Measurements from ENCODE around the gene PLAAT2.
A peak's percentile ranks its signal among the peaks of the same experiment; 100 is the strongest.
"Not testable (repeated sequence)": the region's sequence is repeated elsewhere in the genome, so short reads cannot be mapped to it uniquely, and the experiment has no call there.

The PLAAT2 gene

DNA sequence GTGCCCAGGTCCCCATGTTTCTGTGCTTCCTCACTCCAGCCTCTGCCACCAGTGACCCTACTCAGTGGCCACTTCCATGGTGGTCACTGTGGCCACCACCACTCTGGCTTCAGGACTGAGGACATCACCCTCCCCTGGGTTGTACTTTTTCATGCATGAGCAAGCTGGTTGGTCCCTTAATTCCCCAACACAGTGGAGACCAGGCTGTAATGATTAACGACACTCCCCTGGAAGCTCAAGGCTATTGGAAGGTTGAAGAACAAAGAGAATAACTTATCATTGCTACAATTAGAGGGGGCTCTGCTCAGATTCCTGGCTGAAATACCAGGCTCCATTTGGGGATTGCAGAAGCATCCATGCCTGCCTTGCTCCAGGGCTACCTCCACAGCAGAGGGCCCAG is 16.1 kb downstream of the PLAAT2 start:
- DNase-seq = no peak

DNA sequence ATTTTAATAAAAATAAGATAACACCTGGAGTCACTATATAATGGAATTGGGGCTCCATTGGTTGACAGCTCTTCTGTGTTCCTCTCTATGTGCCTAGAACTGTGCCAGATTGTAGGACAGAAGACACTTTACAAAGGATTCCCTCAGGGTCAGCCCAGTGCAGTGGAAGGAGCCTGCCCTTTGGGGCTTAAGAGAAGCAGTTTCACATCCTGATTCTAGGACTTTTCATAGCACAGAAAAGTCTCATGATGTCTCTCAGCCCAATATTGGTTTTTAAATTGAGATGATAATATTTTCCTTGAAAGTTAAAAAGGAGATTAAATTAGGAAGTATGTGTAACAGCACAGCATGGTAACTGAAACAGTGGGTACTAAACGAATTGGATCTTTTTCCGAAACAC is 19.5 kb downstream of the PLAAT2 start:
- DNase-seq = no peak

DNA sequence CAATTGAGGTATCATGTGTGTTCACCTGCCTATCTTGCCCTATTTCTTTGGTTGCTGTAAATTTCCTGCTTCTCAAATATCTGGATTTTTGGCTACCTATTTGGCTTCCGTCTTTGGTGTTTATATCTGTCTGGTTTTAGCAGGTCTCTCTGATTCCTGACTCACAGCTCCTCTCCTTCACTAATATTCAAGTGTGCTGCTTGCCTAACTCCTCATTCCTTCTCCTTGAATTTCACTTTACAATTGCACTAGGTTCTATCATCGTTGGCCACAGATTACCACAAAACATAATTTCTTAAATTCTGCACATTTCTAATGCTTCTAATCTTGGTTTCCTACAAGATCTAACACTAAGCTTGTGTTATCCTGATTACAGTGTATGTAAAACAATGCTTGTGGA is 20.7 kb downstream of the PLAAT2 start:
- not testable (repeated sequence) for DNase-seq

DNA sequence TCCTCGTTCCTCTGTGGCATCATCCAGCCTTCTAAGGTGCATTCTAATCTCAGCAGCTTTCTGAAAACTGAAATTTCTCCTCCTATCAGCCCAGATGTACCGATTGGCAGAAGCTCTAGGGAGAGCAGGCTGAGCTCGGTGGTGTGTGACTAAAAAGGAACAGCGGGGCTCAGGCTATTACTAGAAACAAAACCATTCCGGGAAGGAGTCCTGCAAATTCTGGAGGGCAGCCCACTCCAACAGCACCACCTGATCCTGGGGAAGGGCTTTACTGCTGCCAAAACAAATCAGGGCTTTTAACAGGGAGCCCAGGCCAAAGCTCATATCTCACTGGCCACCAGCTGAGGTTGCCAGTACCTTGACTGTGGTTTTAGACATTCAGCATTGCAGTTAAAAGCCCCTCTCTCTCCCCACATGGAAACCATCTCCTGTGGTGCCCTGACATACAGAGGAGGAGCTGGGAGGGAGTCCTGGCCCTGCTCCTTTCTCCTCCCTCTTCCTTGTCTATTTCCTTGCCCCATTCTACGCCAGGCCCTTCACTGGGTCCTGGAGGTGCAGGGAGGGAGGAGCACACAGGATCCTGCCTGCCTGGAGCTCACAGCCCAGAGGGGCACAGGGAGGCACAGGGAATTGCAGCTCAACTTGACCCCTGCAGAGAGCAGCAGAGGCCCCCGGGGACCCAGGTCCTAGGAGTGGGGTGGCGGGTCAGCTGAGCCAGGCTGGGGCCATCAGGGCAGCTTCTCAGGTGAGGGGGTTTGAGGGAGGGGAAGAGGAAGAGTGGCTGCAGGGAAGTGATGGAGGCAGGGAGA is 25.7 kb downstream of the PLAAT2 start:
- peak; percentile 63 for DNase-seq

DNA sequence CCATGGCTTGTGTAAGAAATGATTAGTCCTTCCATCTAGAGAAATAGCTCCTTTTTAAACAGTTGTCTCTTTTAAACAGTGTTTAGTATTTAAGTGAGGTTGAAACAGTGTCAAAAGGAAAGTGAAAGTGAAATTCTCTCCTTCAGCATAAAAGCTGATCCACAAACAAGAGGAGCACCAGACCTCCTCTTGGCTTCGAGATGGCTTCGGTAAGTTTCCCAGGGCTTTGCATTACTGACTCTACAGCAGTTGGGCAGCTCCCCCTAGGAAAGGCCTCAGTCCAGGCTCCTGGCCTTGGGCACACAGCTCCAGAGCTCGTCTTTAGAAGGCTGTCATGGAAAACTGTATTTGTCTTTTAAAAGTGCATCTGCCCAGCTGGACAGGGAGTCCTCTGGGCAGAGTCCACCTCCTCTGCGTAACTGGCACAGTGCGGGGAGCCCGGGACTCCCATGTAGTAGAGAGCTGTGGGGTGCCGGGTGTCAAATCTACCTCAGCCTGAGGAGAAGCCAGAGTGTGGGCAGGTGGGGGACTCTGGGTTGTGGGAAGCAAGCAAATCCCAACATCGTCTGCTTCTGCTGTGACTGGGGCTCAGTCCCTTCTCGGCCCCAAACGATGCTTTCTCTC is 26.4 kb downstream of the PLAAT2 start, which contains the start of gene PLAAT4:
Gene PLAAT4, plus strand, starts transcription at position 140 of the 624 bp plus-strand sequence. Its CDS starts 61 bp downstream, at position 201.
- DNase-seq = peak; percentile 37

DNA sequence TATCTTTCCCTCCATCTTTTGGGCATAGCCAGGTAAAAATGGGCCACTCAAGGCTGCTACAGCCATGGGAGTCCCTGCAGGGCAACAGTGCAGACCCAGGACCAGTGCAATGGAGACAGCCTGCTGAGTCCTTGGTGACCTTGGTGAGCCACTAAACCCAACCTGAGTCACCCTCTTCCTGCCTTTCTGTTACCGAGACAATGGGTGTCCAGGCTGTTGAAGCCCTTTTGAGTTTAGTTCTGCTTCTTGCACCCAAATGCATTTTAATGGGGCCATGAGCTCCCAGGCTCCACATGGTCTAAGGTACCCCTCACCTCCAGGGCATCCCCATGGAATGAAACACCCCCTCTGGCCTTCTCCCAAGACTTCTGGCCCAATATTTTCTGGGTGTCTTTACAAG is 27.4 kb downstream of the PLAAT2 start:
- no peak for DNase-seq

DNA sequence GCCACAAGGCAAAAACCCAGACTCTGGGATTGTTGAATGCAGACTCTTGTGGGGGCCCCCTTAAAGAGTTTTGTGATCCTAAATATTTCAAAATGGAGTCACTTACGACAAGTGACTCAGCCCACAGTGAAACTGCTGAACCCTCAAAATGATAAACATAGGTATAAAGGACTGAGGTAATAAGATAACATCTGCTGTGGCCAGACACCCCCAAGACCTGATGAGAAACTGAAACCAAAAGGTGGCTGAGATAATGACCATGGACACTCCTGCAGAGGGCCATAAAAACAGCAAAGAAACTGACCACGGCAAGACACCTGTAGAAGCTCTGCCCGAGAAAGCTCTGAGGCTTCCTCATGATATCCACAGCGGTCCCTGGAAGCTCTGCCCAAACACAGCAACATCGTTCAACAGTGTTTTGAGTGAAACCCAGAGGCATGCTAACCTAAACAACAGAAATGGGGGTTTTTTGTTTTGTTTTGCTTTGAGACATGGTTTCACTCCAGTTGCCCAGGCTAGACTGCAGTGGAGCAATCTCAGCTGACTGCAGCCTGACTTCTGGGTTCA is 28.2 kb downstream of the PLAAT2 start:
- DNase-seq = no peak

DNA sequence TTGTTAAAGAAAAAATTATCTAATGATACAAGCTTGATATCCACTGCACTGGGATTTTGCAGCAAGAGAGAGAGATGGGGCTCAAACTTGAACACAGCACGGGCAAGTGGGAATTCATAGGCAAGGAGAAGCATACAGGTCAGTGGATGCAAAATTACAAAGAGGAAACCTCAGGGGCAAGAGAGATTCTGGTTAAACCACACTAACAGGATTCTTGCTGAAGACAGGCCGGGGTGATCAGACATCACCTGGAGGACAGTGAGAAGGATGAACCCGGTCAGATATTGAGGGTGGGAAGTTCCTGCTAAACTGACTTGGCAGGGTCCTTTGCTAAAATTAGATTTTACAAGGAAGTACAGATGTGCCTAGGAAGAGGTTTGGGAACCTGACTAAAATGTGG is 29.1 kb downstream of the PLAAT2 start:
- DNase-seq = no peak

DNA sequence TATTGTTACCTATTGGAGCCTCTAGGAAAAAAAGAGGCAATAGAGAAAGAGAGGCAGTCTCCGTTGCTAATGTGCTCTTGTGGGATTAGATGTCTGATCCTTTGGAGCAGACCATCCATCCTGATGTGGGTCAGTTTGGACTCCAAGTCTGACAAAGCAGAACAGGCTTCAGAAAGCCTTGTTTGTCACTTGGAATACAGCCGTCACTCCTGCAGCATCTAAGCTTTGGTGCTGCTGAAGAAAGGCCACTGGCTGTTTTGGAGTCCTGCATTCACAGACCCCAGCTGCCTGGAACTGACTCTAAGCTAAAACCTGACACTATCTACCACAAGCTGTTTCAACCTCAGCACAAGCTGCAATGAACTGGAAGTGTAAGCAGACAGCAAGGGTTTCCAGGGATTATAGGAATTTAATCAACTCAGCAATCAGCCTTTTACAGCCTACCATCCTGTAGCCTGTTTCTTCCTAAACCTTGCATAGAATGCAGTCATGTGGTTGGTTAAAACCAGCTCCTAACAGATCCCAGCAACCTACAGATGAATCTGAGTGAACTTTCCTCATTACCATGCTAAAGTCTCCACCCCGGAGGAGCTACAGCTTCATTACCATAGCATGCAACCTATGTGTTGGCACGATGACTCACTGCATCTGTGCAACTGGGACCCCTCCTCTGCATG is 30.2 kb downstream of the PLAAT2 start:
- DNase-seq = peak; percentile 30

DNA sequence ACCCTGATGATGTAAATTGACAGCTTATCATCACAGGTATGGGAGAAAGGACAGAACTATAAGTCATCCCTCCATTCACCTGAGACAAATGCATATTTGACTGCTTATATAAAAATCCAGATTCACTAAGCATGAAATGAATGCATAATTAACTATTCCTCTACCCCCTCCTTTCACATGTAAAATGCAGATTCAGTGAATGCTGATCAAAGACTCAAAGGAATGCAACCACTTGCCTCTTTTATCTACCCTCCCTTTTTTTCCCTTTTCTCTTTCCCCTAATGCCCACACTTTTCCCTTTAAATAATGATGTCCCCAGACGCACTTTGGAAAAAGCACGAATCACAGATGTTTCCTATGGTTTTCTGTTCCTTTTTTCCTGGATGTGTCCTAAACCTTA is 31.1 kb downstream of the PLAAT2 start:
- DNase-seq = no peak

DNA sequence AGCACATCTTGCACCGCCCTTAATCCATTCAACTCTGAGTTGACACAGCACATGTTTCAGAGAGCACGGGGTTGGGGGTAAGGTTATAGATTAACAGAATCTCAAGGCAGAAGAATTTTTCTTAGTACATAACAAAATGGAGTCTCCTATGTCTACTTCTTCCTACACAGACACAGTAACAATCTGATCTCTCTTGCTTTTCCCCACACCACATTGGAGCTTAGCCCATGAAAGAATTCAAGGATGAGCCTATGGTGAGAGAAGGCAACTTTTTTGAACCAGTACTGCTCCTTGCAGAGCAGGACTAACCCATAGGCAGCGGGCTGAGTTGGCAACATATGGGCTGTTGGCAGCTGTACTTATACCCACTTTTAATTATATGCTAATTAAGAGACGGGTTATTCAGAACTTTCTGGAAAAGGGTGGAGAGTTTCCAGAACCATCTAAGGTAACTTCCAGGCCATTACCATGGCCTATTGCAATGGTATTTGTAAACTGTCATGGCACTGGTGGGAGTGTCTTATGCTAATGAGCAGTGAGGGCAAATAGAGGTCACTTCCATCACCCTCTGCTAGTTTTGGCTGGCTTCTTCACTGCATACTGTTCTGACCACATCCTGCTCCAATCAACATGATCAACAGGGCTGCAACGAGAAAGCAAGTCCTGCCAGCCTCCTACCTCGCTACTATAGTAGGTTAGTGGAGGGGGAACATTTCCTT is 31.9 kb downstream of the PLAAT2 start:
- peak; percentile 46 for DNase-seq

DNA sequence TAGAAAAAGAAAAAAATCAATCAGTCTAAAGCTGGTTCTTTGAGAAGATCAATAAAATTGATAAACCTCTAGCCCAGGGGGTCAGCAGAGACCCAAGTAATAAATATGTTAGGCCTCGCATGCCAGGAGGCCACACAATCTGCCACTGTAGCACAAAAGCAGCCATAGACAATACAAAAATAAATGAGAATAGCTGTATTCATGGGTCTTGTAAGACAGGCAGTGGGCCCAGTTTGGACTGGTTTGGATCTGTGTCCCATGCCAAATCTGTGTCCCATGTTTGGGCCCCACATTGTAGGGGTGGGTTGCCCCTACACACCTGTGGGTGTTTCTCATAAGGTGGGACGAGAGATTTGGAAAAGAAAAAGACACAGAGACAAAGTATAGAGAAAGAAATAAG is 33.2 kb downstream of the PLAAT2 start:
- DNase-seq = no peak

DNA sequence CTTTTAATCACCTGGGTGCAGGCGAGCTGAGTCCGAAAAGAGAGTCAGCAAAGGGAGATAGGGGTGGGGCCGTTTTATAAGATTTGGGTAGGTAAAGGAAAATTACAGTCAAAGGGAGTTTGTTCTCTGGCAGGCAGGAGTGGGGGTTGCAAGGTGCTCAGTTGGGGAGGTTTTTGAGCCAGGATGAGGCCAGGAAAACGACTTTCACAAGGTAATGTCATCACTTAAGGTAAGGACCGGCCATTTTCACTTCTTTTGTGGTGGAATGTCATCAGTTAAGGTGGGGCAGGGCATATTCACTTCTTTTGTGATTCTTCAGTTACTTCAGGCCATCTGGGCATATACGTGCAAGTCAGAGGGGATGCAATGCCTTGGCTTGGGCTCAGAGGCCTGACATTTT is 33.8 kb downstream of the PLAAT2 start:
- not testable (repeated sequence) for DNase-seq

DNA sequence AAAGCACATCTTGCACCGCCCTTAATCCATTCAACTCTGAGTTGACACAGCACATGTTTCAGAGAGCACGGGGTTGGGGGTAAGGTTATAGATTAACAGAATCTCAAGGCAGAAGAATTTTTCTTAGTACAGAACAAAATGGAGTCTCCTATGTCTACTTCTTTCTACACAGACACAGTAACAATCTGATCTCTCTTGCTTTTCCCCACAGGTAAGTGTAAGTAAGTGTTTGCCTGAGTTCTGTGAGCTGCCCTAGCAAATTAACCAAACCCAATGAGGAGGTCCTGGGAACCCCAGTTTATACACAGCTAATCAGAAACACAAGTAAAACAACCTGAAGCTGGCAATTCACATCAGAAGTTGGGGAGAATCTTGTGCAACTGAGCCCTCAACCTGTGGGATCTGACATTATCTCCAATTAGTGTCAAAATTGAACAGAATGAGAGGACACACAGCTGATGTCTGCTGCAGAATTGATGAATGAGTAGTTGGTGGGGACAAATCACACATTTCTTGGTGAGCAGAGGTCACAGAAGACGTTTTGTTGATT is 34.4 kb downstream of the PLAAT2 start:
- peak; percentile 33 for DNase-seq

DNA sequence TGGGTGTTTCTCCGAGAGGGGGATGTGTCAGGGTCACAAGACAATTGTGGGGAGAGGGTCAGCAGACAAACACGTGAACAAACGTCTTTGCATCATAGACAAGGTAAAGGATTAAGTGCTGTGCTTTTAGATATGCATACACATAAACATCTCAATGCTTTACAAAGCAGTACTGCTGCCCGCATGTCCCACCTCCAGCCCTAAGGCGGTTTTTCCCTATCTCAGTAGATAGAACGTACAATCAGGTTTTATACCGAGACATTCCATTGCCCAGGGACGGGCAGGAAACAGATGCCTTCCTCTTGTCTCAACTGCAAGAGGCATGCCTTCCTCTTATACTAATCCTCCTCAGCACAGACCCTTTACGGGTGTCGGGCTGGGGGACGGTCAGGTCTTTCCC is 35.0 kb downstream of the PLAAT2 start:
- not testable (repeated sequence) for DNase-seq

DNA sequence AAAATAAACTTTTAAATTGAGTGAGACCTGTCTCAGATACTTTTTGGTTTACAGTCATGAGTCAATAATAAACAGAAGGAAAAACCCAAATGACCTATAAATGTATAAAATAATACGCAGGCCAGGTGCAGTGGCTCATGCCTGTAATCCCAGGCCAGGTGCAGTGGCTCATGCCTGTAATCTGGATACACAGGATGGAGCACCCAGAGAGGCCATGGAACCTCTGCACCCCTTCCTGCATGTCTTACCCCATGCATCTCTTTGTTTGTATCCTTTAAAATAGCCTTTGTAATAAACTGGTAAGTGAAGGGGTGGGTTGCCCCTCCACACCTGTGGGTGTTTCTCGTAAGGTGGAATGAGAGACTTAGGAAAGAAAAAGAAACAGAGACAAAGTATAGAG is 35.5 kb downstream of the PLAAT2 start:
- no peak for DNase-seq

DNA sequence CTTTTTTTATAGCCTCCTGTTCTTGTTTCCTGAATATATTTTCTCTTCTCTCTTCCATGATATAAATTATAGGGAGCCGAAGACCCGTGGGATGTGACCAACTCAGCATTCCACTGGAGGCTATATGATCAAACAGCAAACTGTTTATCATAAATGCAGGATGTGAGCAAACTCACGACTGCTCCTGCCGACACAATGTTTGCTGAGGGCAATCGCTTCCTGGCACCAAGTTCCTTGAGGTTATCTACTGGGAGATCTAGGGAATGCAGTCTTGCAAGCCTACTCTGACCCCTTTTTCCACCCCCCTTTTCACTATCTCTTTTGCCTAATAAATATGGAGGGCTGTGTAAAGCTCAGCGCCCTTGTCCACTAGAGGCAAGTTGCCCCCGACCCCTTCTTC is 40.0 kb downstream of the PLAAT2 start:
- no peak for DNase-seq

DNA sequence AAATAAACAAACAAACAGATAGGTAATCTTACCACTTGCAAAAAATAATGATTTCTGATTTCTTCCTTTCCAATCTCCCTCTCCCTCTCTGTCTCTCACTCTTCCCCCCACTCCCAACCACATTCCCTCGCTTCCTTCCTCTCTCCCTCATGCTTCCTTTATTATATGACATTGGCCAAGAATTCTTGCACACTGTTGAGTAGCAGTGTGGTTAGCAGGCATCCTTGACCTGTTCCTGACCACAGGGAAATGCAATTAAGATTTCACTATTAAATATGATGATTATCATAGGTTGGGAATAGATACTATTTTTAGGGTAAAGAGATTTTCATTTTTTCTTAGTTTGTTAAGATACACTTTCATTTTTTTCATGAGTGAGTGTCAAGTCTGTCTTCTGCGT is 41.3 kb downstream of the PLAAT2 start:
- no peak for DNase-seq

DNA sequence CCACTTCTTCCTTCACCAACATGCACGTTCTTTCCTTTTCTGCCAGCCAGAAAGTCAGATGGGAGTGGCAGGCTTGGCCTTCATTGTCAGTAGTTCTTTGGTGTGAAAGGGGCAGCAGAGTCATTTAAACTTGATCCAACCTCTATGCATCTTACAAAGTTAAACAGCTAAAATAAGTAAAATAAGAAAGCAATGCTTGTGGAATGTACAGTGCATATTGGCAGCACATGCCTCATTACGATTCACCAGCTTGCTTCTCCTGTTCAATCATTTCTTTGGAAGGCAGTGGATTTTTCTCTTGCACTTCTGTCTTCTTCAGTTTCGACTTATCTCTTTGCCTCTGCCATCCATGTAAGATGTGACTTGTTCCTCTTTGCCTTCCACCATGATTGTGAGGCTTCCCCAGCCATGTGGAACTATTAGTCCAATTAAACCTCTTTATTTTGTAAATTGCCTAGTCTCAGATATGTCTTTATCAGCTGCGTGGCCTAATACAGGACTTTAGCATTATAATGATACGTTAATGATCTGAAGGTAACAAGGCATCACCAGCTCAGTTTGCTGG is 42.5 kb downstream of the PLAAT2 start:
- no peak for DNase-seq

DNA sequence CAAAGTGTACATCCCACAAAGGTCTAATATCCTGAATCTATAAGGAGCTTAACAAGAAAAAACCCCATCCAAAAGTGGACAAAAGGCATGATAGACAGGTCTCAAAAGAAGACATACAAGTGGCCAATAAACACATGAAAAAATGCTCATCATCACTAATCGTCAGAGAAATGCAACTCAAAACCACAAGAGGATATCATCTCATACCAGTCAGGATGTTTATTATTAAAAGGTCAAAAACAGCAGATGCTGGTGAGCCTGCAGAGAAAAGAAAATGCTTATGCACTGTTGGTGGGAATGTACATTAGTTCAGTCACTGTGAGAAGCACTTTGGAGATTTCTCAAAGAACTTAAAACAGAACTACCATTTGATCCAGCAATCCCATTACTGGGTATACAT is 44.6 kb downstream of the PLAAT2 start:
- no peak for DNase-seq

DNA sequence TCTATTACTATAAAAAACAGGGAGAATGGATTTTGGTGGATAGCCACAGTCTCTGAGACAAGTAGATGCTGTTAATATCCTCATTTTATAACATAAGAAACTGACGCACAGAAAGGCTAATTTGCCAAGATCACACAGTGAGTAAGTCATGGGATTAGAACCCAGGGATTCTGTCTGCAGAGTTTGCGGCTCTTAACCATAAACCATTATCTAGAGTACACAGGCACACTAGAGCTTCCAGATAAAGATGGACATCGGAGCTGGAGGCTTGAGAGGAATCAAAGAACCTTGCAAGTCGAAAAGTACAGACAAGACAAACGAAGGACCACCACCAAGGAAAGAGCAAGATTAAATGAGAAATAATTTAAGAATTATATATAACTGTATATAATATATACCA is 46.0 kb downstream of the PLAAT2 start:
- no peak for DNase-seq

DNA sequence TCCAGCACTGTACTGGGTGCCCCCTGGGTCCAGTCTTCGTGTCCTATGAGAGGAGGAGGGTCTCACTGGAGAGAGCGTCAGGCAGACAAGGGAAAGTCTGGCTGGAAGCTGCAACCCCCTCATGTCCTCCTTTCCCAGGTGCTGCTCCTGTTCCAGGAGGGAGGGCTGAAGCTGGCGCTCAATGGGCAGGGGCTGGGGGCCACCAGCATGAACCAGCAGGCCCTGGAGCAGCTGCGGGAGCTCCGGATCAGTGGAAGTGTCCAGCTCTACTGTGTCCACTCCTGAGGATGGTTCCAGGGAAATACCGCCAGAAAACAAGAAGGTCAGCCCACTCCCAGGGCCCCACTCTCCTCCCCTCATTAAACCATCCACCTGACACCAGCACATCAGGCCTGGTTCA is 47.1 kb downstream of the PLAAT2 start:
- no peak for DNase-seq

Data from eye (tissue), 1 donor.